Amniotic stem cell (primary cell): ENCODE measurements around the gene IL6R.

Experiments
- DNase-seq: peaks from one replicate; lab custom pipeline; 2025; lab: John Stamatoyannopoulos, UW

The IL6R gene

DNA sequence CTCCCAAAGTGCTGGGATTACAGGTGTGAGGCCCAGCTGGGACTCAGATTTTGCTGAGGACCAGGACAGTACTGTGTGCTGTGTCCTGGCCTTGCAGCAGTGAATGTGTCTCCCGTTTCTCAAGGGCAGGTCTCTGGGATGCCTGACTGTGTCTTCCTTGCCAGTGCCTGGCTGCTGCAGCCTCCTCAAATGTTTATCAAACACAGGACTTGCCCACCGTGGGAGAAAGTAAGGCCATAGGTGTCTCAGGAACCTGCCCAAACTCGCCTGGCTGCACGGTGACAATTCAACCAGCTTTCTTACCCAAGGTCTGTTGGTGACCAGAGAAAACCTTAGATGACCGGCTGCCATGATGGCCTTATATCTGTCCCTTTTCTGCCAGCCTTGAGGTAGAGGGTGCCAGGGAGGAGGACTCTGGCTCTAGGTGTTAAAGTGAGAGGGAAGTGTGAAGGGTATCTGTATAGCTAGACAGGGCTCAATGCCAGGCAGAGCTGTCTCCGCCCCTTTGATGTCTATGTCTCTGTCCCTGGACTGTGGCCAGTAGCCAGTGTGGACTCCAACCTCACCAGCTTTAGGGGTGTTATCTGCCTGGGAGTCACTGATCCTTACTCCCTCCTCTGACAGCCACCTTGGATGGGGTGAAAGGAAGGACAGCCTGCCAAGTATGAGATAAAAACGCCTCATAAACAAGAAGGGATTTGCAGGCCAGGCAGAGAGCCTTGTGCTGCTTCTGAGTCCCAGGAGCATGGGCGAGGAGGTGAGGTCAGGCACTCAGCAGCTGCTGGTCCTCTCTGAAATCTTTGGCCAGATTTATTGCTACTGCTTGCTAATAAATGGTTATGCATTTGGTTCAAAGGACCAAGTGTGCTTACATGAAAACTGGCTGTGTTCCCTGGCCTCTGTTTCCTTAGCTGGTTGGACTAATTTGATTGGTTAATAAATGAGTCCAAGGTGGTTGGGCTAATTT, 22.3 kb downstream of the IL6R start:
- DNase-seq, result no peak

DNA sequence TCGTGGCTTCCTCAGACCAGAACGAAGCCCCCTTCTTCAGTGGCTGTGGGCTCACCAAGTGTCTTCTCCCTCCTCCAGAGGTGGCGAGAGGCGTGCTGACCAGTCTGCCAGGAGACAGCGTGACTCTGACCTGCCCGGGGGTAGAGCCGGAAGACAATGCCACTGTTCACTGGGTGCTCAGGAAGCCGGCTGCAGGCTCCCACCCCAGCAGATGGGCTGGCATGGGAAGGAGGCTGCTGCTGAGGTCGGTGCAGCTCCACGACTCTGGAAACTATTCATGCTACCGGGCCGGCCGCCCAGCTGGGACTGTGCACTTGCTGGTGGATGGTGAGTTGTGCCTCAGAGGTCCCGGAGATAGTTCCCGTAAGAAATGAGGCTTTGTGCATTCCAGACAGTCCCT, 24.0 kb downstream of the IL6R start:
- no peak for DNase-seq

DNA sequence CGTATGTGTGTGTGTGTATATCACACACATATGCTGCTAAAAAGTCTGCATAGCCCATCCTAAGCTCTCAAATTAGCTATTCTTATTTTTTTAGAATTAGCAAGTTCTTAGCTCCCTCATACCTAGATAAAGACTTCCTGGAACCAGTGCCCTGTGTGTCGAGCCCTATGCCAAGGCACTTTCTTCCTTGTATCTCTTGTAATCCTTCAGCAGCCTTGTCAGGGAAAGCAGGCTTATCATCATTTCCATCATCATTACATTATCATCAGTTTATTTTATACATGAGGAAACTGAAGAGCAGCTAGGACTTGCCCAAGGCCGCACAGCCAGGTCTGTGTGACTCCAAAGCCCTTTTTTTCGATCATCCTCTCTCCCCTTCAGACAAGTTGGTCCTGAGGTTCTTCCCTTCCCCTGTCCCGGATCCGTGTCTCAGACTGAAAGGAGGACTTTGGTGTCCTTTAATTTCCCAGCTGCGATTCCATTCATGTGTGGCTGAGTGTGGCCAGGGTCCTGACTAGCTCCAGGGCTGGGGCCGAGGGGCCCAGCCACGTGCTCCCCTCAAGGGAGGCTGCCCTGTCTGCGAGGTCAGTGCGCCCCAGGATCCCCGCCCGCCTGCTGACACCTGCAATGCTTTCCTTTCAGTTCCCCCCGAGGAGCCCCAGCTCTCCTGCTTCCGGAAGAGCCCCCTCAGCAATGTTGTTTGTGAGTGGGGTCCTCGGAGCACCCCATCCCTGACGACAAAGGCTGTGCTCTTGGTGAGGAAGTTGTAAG, 24.9 kb downstream of the IL6R start:
- no peak for DNase-seq

DNA sequence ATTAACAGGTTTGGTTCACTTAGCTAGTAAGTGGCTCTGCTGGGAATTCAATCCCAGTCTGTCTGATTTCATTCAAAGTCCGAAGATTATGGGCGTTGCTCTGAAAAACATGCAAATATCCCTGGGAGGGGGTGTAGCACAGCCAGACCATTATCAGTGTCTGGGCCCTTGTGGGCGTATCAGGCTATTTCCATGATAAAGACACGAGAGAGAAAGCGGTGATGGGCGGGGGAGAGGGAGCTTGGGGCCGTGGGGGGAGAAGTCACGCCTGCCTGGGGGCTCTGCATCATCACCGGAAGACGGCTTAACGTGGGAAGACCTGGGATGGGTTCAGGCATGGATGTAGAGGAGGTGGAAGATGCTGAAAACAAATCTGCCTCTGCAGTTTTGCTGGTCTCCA, 25.8 kb downstream of the IL6R start:
- DNase-seq, result no peak

DNA sequence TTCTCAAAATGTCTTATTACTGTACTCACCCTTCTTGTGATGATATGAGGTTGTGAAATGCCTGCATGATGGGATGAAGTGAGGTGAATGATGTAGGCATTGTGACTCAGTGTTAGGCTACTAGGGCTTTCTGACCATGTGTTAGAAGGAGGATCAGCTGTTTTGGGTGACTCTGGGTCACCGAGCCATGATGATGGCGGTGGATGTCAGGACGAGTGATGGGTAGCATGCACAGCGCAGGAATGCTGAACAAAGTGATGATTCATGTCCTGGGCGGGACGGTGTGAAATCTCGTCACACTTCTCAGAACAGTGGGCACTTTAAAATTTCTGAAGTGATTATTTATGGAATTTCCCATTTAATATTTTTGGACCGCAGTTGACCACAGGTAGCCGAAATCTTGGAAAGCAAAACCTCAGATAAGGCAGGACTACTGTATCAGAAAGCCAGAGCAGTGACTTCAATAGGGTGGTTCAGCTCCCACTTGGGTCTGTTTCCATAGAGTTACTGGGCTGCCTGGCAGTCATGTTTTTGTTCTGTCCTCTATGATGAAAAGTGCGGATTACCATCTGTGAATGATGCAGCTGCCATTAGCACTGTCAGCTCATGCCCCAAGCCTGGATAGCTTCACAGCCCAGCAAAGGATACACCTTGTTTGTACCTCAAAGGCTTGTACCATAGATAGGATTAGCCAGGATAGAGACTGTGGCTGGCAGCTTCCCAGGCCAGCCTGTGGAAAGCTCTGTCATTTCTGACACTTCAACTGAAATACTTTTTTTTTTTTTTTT, 26.6 kb downstream of the IL6R start:
- DNase-seq, result no peak

DNA sequence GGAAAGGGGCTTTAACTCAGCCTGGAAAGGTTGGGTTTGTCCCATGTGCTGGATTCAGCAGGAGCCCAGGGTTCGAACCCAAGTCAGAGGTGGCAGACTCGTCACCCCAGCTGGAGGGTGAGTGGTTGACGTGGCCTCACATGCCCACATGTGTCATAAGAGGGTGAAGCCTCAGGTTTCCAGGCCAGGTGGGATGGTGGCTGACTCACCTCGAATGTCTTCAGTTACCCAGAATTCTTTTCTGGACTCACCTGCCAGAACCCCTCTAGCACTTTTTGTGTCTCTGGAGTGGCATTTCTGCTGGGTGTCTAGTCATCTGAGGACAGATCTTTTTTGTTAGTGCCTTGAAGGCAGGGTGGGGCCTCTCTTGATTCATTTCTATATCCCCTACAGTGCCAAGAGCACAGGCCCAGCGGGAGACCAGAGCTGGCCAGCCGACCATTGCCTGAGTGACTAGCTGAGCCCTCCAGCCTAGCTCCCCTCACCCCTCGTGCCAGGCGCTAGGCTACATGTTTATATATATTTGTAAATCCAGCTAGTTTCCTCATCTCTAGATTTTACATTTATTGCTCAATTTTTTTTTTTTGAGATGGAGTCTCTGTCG, 28.1 kb downstream of the IL6R start:
- DNase-seq, result no peak

DNA sequence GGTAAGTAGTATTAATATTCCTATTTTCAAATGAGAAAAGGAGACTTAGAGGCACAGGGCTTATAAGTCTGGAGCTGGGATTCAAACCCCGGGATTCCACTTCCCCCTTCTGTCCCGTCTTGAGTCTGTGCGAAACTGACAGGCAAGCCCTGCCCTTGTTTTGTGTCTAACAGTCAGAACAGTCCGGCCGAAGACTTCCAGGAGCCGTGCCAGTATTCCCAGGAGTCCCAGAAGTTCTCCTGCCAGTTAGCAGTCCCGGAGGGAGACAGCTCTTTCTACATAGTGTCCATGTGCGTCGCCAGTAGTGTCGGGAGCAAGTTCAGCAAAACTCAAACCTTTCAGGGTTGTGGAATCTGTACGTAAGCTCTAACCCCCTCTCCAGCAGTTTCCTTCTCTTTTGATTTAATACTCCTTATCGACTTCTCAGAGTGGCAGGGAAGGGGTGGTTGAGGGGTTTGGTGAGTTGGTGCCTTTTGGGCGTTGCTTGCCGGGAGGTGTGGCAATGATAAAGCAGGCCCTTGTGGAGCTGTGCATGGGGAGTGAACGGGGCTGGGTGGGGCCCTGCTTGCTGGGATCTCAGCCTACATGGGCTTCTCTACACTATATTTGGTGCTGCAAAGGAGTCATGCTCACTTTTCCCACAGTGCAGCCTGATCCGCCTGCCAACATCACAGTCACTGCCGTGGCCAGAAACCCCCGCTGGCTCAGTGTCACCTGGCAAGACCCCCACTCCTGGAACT, 29.4 kb downstream of the IL6R start:
- DNase-seq, result no peak

DNA sequence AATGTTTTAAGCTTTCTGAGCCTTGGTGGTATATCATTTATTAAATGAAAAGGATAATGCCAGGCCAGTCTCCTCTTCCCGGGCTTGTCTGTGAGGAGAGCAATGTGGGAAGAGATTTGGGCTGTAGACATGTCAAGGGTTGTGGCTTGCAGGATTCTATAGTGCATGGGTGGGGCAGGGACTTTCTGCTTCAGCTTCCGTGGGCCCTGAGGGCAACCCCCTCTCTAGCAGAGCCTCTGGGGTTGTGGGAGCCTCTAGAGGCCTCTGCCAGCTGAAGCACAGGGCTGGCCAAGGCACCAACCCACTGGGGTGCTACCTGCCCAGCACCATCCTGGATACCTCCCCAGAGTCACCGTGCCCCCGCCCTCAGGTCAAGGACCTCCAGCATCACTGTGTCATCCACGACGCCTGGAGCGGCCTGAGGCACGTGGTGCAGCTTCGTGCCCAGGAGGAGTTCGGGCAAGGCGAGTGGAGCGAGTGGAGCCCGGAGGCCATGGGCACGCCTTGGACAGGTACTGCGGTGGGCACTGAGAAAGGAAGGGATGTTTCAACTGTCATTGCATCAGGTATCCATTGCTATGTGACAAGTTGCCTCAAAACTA, 30.6 kb downstream of the IL6R start:
- no peak for DNase-seq

DNA sequence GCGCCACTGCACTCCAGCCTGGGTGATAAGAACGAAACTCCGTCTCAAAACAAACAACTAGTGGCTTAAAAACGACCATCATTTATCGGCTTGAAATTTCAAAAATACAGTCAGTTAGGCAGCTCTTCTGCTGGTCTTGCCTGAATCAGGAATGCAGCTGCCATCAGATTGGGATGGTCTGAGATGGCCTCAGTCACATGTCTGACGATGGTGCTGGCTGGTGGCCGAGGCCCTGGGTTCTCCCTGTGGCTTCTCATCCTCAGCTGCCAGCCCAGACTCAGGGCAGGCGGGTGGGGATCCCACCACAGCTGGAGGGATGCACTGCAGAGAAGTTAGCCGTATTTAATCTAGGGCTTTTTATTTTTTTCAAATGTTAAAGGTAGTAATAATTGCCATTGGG, 31.3 kb downstream of the IL6R start:
- no peak for DNase-seq

DNA sequence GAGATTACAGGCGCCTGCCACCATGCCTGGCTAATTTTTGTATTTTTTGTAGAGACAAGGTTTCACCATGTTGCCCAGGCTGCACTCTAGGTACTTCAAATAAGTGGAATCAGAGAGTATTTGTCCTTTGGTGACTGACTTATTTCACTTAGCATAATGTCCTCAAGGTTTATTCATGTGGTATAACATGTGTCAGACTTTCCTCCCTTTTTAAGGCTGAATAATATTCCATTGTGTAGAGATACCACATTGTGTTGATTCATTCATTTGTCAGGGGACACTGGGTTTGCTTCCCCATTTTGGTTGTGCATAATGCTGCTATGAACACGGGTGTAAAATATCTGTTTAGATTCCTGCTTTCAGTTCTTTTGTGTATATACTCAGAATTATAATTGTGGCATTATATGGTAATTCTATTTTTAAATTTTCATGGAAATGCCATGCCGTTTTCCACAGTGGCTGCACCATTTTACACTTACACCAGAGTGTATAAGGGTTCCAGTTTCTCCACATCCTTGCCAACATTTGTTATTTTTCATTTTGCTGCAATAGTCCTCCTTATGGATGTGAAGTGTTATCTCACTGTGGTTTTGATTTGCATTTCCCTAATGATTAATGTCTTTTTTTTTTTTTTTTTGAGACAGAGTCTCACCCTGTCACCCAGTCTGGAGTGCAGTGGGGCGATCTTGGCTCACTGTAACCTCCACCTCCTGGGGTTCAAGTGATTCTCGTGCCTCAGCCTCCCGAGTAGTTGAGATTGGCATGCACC, 35.1 kb downstream of the IL6R start:
- DNase-seq, result no peak

DNA sequence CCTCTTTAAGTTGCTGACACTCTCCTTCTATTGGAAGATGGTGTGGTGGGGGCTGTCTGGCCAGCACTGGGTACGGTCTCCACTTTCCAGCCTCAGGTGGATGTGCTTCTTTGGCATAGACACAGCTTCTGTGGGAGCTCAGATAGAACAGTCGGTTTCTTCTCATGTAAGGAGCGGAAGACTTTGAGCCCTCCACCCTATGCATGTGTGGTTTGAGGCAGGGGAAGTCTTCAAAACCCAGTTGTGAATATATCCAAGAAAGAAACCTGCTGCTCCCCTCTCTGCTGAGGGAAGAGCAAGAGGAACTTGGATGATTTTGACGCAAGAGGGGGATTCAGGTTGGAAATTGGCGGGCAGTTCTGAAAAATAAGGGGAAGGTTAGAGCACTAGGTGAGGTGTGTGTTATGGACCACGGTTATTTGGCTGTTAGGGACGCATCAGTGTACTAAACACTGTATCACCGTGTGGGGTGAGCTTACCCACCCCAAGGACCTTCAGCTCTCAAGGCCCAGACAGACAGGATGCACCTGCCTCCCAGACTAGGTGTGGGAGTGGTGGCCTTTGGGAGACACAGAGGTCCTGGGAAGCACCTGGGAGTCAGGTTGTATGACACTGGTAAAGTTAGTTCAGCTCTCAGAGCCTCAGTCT, 36.2 kb downstream of the IL6R start:
- no peak for DNase-seq

DNA sequence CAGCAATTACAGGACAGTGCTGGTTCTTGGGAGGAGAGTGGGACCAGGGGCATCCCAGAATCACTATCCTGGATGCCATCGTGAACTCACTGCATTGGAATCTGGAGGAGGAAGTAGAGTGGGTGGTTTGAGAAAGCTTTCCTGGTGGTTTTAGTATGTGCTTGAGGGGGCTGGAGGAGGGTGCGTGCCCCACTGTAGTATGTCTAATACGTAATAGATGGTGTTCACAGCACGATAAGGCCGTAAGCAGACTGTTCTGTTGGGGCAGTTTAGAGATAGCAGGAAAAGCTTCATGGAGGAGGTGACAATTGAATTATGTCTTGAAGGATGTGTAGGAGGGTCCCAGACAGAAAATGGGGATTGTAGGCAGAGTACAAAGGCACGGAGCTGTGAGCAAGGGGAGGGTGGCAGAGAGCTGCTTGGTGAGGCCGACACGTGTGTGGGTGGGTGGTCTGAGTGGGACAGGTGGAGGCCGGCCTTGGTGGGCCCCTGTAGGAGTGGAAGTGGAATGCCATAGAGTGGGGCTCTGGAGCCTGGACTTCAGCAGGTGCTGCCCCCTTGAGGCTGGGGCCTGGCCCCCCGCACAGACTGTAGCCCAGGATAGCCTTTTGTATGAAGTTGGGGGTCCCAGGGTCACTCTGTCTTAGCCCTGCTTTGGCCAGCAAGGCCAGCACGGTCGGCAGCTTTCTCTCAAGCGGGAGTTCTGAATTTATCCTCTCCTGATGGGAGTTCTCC, 37.0 kb downstream of the IL6R start:
- DNase-seq, result no peak

DNA sequence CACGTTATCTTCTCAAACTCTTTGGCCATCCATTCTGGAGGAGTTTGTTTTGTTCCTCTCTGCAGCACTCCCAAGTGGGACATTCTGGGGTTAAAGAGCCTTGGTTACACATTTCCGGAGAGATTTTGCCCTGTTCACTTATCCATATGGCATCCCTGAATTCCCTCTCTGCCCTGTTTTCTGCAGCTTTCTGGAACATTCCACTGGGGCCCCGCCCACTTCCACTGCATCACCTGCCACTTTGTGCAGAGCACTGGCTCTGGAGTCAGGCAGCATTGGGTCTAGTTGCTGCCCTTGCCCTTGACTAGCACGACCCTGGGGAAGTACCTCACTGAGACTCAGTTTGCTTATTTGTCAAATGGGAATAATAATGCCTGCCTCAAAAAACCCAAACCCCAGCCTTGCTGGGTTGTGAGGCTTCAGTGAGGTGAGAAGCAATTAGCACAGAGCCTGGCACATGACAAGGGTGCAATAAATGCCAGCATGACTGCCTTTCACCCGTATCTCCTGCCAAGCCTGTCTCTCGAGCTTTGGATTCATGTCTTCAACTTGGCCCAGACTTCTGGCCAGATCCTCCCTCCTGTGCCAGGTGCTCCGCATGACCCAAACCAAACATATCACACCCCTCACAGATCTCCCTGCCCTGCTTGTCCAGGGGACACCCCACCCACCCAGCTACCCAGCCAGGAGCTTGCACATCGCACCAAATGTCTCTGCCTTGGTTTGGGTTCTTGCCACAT, 38.3 kb downstream of the IL6R start:
- no peak for DNase-seq

DNA sequence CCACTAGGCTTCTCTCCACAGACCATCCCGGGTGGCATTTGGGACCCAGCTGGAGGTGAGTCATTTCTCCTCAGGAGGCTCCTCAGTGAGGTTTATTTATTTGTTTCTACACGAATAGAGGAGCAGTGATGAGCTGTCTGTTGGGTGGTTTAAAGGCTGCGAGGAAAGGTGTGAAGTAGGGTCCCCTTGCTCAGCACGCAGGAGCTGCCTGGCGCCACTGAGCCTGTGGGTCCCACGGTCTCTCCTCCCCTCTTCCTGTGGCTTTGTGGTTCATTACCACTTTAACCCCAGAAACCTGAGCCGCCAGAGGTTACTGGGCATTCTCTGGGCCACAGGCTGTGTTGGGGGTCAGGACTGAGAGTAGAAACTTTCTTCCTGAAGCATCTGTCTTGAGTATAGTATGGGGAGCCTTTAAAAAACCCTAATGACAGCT, 39.9 kb downstream of the IL6R start:
- DNase-seq, result no peak

DNA sequence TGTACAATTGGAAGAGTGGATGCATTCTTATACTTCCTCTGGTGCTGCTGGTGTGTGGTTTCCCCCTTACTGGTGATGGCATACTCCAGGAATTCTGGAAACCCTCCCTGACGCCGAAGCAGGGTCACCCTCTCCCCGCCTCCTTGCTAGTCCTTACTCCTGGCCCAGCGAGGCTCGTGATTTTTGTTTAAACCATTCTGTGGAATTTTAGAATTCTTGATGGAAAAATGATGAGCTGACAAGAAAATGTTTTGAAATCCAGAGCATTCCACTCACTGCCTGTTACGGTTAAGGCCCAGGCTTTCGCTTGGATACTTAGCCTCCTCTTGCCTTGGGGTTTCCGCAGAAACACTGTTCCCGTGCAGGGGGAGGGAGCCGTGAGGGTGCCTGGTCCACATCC, 41.1 kb downstream of the IL6R start:
- peak; percentile 54 for DNase-seq

DNA sequence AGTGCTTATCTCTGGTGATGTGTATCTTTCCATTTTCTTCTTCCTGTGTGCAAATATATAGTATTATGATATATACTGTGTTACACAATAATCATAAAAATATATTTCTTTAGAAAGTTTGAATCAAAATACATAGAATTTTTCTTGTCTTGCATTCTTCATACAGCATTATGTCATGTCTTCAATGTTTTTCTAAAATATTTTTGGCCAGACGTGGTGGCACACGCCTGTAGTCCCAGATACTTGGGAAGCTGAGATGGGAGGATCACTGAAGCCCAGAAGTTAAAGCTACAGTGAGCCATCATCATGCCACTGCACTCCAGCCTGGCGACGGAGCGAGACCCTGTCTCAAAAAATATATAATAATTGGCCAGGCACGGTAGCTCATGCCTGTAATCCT, 41.6 kb downstream of the IL6R start:
- no peak for DNase-seq

DNA sequence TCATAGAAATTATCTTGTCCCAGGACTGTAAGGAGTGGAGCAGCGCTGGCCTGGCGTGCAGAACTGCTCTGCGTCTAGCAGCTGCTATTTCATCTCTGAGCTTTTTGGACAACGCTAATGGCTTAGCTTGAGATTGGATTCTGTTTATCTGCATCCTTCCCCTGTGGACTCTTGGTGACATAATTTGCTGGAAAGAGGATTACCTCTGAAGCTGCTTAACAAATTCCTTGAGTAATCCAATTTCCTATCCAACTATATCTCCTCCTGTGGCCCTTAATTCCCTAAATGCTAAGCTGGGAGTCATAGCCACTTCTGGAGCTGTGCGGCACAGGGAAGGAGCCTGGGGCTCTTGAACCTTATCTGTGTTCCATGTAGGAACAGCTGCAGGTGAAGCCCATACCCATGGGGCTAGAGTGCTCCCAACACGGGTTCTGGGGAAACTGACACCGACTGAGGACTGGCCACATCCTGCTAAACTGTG, 43.2 kb downstream of the IL6R start:
- no peak for DNase-seq

DNA sequence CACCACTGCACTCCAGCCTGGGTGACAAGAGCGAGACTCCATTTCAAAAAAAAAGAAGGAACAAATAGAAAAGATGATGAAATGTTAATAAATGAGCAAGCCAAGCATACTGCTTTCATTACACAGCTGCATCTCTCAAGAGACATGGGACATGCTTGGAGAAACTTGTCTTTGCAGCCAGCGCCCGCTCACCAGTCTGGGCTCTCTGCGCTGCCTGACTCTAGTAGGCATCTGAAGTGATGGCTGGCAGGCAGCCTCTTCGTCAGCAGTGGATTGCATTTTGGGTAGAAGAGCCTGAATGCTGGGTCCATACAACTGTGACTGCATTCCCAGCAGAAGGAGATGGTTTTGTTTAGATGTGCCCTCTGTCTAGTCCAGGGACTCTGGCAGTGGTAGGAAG, 48.0 kb downstream of the IL6R start:
- no peak for DNase-seq
